ENCODE data around the gene ABCA3.

The ABCA3 gene

GRCh38 chr16:2236337-2237101 lies 104.0 kb downstream of the ABCA3 start, which contains the start of gene DNASE1L2:
DNASE1L2 (plus strand) TSS chr16:2236444; CDS start chr16:2236817, 373 bp downstream.
- no peak for DNase-seq (ENCODE audit: low read depth)

GRCh38 chr16:2235695-2236336 lies 104.7 kb downstream of the ABCA3 start:
- no peak overlapping the region for H3K4me3 ChIP-seq (ENCODE audit: low read depth, low read length)
- TF ChIP-seq POLR2A (IDR thresholded peaks at IDR 0.05; ENCODE audit: extremely low read depth, insufficient read length): no peak
- no peak for DNase-seq (ENCODE audit: low read depth)

More at GRCh38 chr16:2236337-2237101, 104.0 kb downstream of the ABCA3 start, which contains the start of gene DNASE1L2:
- H3K4me3 ChIP-seq (ENCODE audit: low read depth, low read length): no peak within 1 kb of the TSS
- TF ChIP-seq CTCF (IDR thresholded peaks at IDR 0.05; ENCODE audit: low read depth, low read length) (no peak), MYC (IDR thresholded peaks at IDR 0.05; ENCODE audit: low read depth, low read length) (no peak), POLR2A (IDR thresholded peaks at IDR 0.05; ENCODE audit: extremely low read depth, insufficient read length) (no peak), MAX (IDR thresholded peaks at IDR 0.05; ENCODE audit: low read depth, low read length) (no peak)

GRCh38 chr16:2235234-2235651 lies 105.3 kb downstream of the ABCA3 start:
- TF ChIP-seq MYC (IDR thresholded peaks at IDR 0.05; ENCODE audit: low read depth, low read length) (no peak), CTCF (IDR thresholded peaks at IDR 0.05; ENCODE audit: low read depth, low read length) (no peak), MAX (IDR thresholded peaks at IDR 0.05; ENCODE audit: low read depth, low read length) (no peak), POLR2A (IDR thresholded peaks at IDR 0.05; ENCODE audit: extremely low read depth, insufficient read length) (no peak)
- no peak overlapping the region for H3K4me3 ChIP-seq (ENCODE audit: low read depth, low read length)
- no peak for DNase-seq (ENCODE audit: low read depth)

- no peak overlapping the region for H3K4me3 ChIP-seq (ENCODE audit: low read depth, low read length)
- DNase-seq (ENCODE audit: low read depth): no peak
- no peak for TF ChIP-seq CTCF (IDR thresholded peaks at IDR 0.05; ENCODE audit: low read depth, low read length)
- no peak for TF ChIP-seq MAX (IDR thresholded peaks at IDR 0.05; ENCODE audit: low read depth, low read length)
- no peak for TF ChIP-seq MYC (IDR thresholded peaks at IDR 0.05; ENCODE audit: low read depth, low read length)
- TF ChIP-seq POLR2A (IDR thresholded peaks at IDR 0.05; ENCODE audit: extremely low read depth, insufficient read length): no peak
Measured at GRCh38 chr16:2234813-2235170, 105.7 kb downstream of the ABCA3 start.

GRCh38 chr16:2233872-2234812 lies 106.4 kb downstream of the ABCA3 start:
- no peak overlapping the region for H3K4me3 ChIP-seq (ENCODE audit: low read depth, low read length)
- TF ChIP-seq POLR2A (IDR thresholded peaks at IDR 0.05; ENCODE audit: extremely low read depth, insufficient read length) (no peak), MAX (IDR thresholded peaks at IDR 0.05; ENCODE audit: low read depth, low read length) (no peak), CTCF (IDR thresholded peaks at IDR 0.05; ENCODE audit: low read depth, low read length) (no peak), MYC (IDR thresholded peaks at IDR 0.05; ENCODE audit: low read depth, low read length) (no peak)
- DNase-seq (ENCODE audit: low read depth): no peak
